K562 (cell line): ENCODE data around the gene TECPR2. TPM values are rescaled to one million over a fixed set of nuclear protein-coding genes. Genes with fewer than 3 reads are reported as not detected.

ENCODE experiments used
- ATAC-seq: fragments of 200-7000 bp; cut with Tn5 transposase; 3 replicates; pipeline ENCODE4 v1.9.1; 2020; ENCODE audit warnings: moderate library complexity
- BruUV-seq: library from RNA; stranded (reverse); fragments of 400-500 nt; replicated peaks from 2 replicates; lab custom pipeline; 2021; lab: Mats Ljungman, UMichigan
- CTCF ChIA-PET: fragments of 300-600 bp; formaldehyde crosslinking; extraction: SDS; loops from one replicate; lab custom pipeline; 2021; ENCODE audit warnings: low intra/inter-chr PET ratio; lab: Yijun Ruan, JAX
- POLR2A ChIA-PET: fragments of 300-600, 350-650 bp; sonication (Branson Sonifier 250); formaldehyde crosslinking; extraction: SDS; loops from one replicate; lab custom pipeline; 2021; ENCODE audit warnings: antibody characterized with exemption, inconsistent platforms; lab: Yijun Ruan, JAX
- DNase-seq, 4 experiments: peaks; one replicate each; pipeline versions ENCODE4 v3.0.0 to v3.0.0-alpha.2; 2011 to 2018; ENCODE audit warnings: low spot score in 3 of 4, mixed read lengths in 3 of 4; ENCODE audit errors: extremely low read depth in 1 of 4
- FAIRE-seq: peaks from 2 replicates; lab custom pipeline; 2011; peaks lifted over from hg19 to GRCh38; lab: Jason Lieb, UNC
- H2AFZ ChIP-seq: 2 replicates; pipeline ENCODE4 v1.6.0; 2011; ENCODE audit warnings: low read depth, low read length, control low read depth, inconsistent platforms
- H3K27ac ChIP-seq: fragments of 200-600 bp; 3 replicates; pipeline ENCODE4 v1.8.0; 2011; ENCODE audit warnings: low read depth, mild to moderate bottlenecking, control low read depth, inconsistent platforms, low read length, moderate library complexity, mixed read lengths; ENCODE audit errors: extremely low read depth
- H3K27me3 ChIP-seq, 2 experiments: fragments of 300-600 bp in 1 of 2; 2 replicates in 1 of 2; 3 replicates in 1 of 2; pipeline versions ENCODE4 v1.6.0 to v1.8.0; 2011; ENCODE audit warnings: inconsistent platforms in 2 of 2, low read length in 2 of 2, mild to moderate bottlenecking in 1 of 2, mixed read lengths in 1 of 2, moderate library complexity in 1 of 2; ENCODE audit not compliant: control insufficient read depth in 2 of 2, insufficient read depth in 2 of 2
- H3K36me3 ChIP-seq: fragments of 300-600 bp; 3 replicates; pipeline ENCODE4 v1.8.0; 2011; ENCODE audit warnings: mild to moderate bottlenecking, low read length, inconsistent platforms; ENCODE audit not compliant: control insufficient read depth, insufficient read depth
- H3K4me1 ChIP-seq, 2 experiments: fragments of 200-600 bp in 1 of 2; replicated peaks in 1 of 2; 2 replicates in 1 of 2; 3 replicates in 1 of 2; pipeline versions ENCODE4 v1.5.1 to v1.8.0; 2011; ENCODE audit warnings: inconsistent platforms in 2 of 2, low read length in 2 of 2, mild to moderate bottlenecking in 1 of 2, mixed read lengths in 1 of 2, moderate library complexity in 1 of 2; ENCODE audit not compliant: control insufficient read depth in 2 of 2, insufficient read depth in 2 of 2
- H3K4me2 ChIP-seq: 2 replicates; pipeline ENCODE4 v1.6.1; 2011; ENCODE audit warnings: low read length, control low read depth, inconsistent platforms, mixed read lengths; ENCODE audit not compliant: insufficient read depth
- H3K4me3 ChIP-seq: fragments of 200-600 bp; sonication (generic), shearing (Covaris generic); 2 replicates; pipeline ENCODE4 v1.5.1; 2016; ENCODE audit warnings: control low read depth, inconsistent platforms
- H3K79me2 ChIP-seq: fragments of 200-600 bp; 3 replicates; pipeline ENCODE4 v1.8.0; 2011; ENCODE audit warnings: low read length, inconsistent platforms; ENCODE audit not compliant: control insufficient read depth, insufficient read depth
- H3K9ac ChIP-seq, 2 experiments: 2 replicates each; pipeline versions ENCODE4 v1.6.0 to v1.6.1; 2011; ENCODE audit warnings: low read depth in 2 of 2, low read length in 2 of 2, control low read depth in 1 of 2, inconsistent platforms in 1 of 2, mild to moderate bottlenecking in 1 of 2, mixed read lengths in 1 of 2; ENCODE audit not compliant: insufficient read depth in 1 of 2
- H3K9me1 ChIP-seq: one replicate; pipeline ENCODE4 v1.6.0; 2011; ENCODE audit warnings: inconsistent platforms, mild to moderate bottlenecking, low read length, moderate library complexity; ENCODE audit not compliant: control insufficient read depth, insufficient read depth
- H3K9me3 ChIP-seq: replicated peaks from 2 replicates; pipeline ENCODE4 v1.5.1; 2011; ENCODE audit warnings: low read depth, low read length, inconsistent platforms; ENCODE audit not compliant: control insufficient read depth, insufficient read depth
- H4K20me1 ChIP-seq: replicated peaks from 2 replicates; pipeline ENCODE4 v1.6.1; 2011; ENCODE audit warnings: low read length, inconsistent platforms, mixed read lengths; ENCODE audit not compliant: control insufficient read depth, insufficient read depth
- EP400 ChIP-seq: fragments of 450-650 bp; IDR thresholded peaks from 2 replicates; pipeline ENCODE4 v1.6.1; 2017; ENCODE audit warnings: antibody characterized with exemption, mild to moderate bottlenecking, moderate library complexity
- ILK ChIP-seq: fragments of 450-650 bp; IDR thresholded peaks from 2 replicates; pipeline ENCODE4 v1.6.1; 2016; ENCODE audit warnings: missing genetic modification characterization, low read depth, mild to moderate bottlenecking, missing compliant biosample characterization, moderate library complexity, borderline replicate concordance
- PPARD ChIP-seq: fragments of 250-450 bp; sonication (Bioruptor Pico); IDR thresholded peaks from 2 replicates; pipeline ENCODE4 v1.8.0; 2022; ENCODE audit warnings: inconsistent platforms, mild to moderate bottlenecking, moderate library complexity
- ZFP30 ChIP-seq: fragments of 250-450 bp; sonication (Bioruptor Pico); IDR thresholded peaks from 2 replicates; pipeline ENCODE4 v1.8.0; 2022; ENCODE audit warnings: moderate library complexity, mild to moderate bottlenecking, inconsistent platforms, borderline replicate concordance
- WGBS: fragments of 100-300 bp; shearing (Covaris generic); methylation state at CpG from one replicate; pipeline ENCODE4 v1.1.6; 2016; ENCODE audit warnings: low coverage, mixed read lengths; ENCODE audit not compliant: insufficient coverage; ENCODE audit errors: missing lambda C conversion rate; 5-methylcytosine and 5-hydroxymethylcytosine counted together
- in situ Hi-C: fragments of 300-500 bp; cut with MboI; formaldehyde crosslinking; loops from 4 replicates; pipeline ENCODE4 v1.15.0; 2018; ENCODE audit warnings: inconsistent platforms, mixed read lengths
- intact Hi-C: fragments of 100-400 bp; cut with micrococcal nuclease; formaldehyde crosslinking; loops from 2 replicates; pipeline ENCODE4 v1.14.2; 2022
- polyA plus RNA-seq, 8 experiments: library from polyadenylated mRNA; depleted of rRNA in 4 of 8; stranded (reverse) in 5 of 8; unstranded in 3 of 8; fragments of >200 nt; fragmentation: Nextera tagmentation in 2 of 8; fragmentation: Illumina TruSeq in 1 of 8; extraction: Ambion mirVana in 2 of 8; extraction: Trizol in 1 of 8; gene quantifications; 2 replicates each; pipeline versions ENCODE4 v1.2.1 to v1.2.3, GENCODE V29; 2011 to 2014; ENCODE audit warnings: inconsistent platforms in 1 of 8, missing spikeins in 1 of 8
- total RNA-seq, 7 experiments: library from RNA; depleted of rRNA in 6 of 7; stranded (reverse); fragments of >200 nt in 6 of 7; fragmentation: Illumina TruSeq in 2 of 7; extraction: Trizol in 2 of 7; gene quantifications; 2 replicates each; pipeline versions ENCODE4 v1.2.1 to v1.2.3, GENCODE V29; 2011 to 2021; ENCODE audit warnings: low replicate concordance in 1 of 7

Gene TECPR2
- total and polyA plus RNA-seq, 9 of the 15 experiments (the other 6 are each of a cell fraction or from before 2014, with no cell fraction given) = 0.04 to 3.0 (median 0.83) TPM

GRCh38 chr14:102464846-102465341 is 102.2 kb downstream of the TECPR2 start:
- 66% methylated on average over 6 of the region's 6 CpGs for WGBS
- no peaks in the 10 kb centered on the region for H3K9me3 ChIP-seq
- no peaks in the 10 kb centered on the region for H4K20me1 ChIP-seq
- no peaks in the 10 kb centered on the region for H3K79me2 ChIP-seq
- no peaks in the 10 kb centered on the region for H3K27me3 ChIP-seq
- ATAC-seq (no peak), DNase-seq (no peak)
- in situ Hi-C loops = no loop called here
- no peak for TF ChIP-seq ZFP30
- no peak for TF ChIP-seq ILK (tag)
- TF ChIP-seq PPARD (CRISPR knock-in tag) = no peak
- TF ChIP-seq, all 486 proteins: peak for 0
- ChIA-PET POLR2A (interaction anchor here (1.0 kb wide), 1 partner anchor 10 kb away, joined by 3 read pairs; no protein-coding TSS in a partner anchor), CTCF (no interaction called here)
- no peak overlapping the region for H3K9ac ChIP-seq
- H2AFZ ChIP-seq = no peak overlapping the region
- H3K4me1 ChIP-seq = peaks cover 0 to 6% of the 10 kb centered on the region in 2 experiments; a peak in 4 of 5 replicates
- FAIRE-seq = no peak
- no peaks in the 10 kb centered on the region for H3K36me3 ChIP-seq
- H3K4me2 ChIP-seq = no peak overlapping the region
- H3K9me1 ChIP-seq = no peaks in the 10 kb centered on the region
- H3K27ac ChIP-seq = no peak overlapping the region
- H3K4me3 ChIP-seq = no peak overlapping the region
- intact Hi-C loops = no loop called here
- BruUV-seq = no TSS peak

DNA sequence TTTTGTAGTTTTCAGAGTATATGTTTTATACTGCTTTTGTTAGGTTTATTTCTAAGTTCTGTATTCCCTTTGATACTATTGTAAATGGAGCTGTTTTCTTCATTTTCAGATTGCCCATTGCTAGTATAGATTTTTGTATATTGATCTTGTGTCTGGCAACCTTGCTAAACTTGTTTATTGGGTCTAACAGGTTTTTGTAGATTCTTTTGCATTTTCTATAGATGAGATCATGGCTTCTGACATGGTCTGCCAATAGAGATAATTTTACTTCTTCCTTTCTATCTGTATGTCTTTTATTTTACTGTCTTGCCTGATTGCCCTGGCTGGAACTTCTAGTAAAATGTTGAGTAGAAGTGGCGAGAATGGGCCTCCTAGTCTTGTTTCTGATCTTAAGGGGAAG is 106.5 kb downstream of the TECPR2 start:
- intact Hi-C loops = no loop called here
- Histone ChIP-seq H3K27me3 (no peaks in the 10 kb centered on the region), H3K9me3 (no peaks in the 10 kb centered on the region), H3K27ac (no peak overlapping the region), H3K4me1 (no peaks in the 10 kb centered on the region), H3K4me2 (no peak overlapping the region), H2AFZ (no peak overlapping the region), H3K79me2 (no peaks in the 10 kb centered on the region), H3K9me1 (no peaks in the 10 kb centered on the region), H3K36me3 (no peaks in the 10 kb centered on the region), H3K4me3 (no peak overlapping the region), H4K20me1 (no peaks in the 10 kb centered on the region), H3K9ac (no peak overlapping the region)
- BruUV-seq = no TSS peak
- TF ChIP-seq EP400 (no peak), PPARD (CRISPR knock-in tag) (no peak)
- WGBS = 36% methylated on average over 1 of the region's 1 CpG
- DNase-seq (no peak), ATAC-seq (no peak), FAIRE-seq (no peak)
- CTCF ChIA-PET = no interaction called here
- POLR2A ChIA-PET = no interaction called here
- in situ Hi-C loops = no loop called here
